Right lobe of liver (tissue), 6 donors: ENCODE results near the gene SETBP1. TPM values are rescaled to one million over a fixed set of nuclear protein-coding genes. Genes with fewer than 3 reads are reported as not detected.
A peak's percentile ranks its signal among the peaks of the same experiment; 100 is the strongest.

Experiments
- ATAC-seq, 4 donors: fragments of 200-7000 bp; cut with Tn5 transposase; one replicate each; pipeline ENCODE4 v1.9.1; 2020; ENCODE audit warnings: mild to moderate bottlenecking in 4 of 4, moderate library complexity in 4 of 4
- DNase-seq, 3 donors: peaks; one replicate each; pipeline ENCODE4 v3.0.0-alpha.2; 2020
- H3K27ac ChIP-seq, 3 donors: fragments of 200-600 bp; one replicate each; pipeline ENCODE4 v1.8.0; 2022
- H3K27me3 ChIP-seq, 2 donors: fragments of 200-600 bp; one replicate each; pipeline ENCODE4 v1.8.0; 2022
- H3K36me3 ChIP-seq, 4 donors: fragments of 200-600 bp; sonication (generic) in 1 of 4; one replicate each; pipeline versions ENCODE4 v1.5.1 to v1.8.0; 2017 to 2022; ENCODE audit warnings: control low read depth in 1 of 4
- H3K4me1 ChIP-seq, 4 donors: fragments of 200-600 bp; sonication (generic) in 1 of 4; one replicate each; pipeline versions ENCODE4 v1.5.1 to v1.8.0; 2017 to 2022; ENCODE audit warnings: control low read depth in 1 of 4
- H3K4me3 ChIP-seq, 3 donors: fragments of 200-600 bp; one replicate each; pipeline ENCODE4 v1.8.0; 2022
- H3K9me3 ChIP-seq, 4 donors: fragments of 200-600 bp; sonication (generic) in 1 of 4; one replicate each; pipeline versions ENCODE4 v1.5.1 to v1.8.0; 2017 to 2022; ENCODE audit warnings: control low read depth in 1 of 4
- CTCF ChIP-seq, 4 donors: fragments of 200-600 bp in 3 of 4; fragments of 450-650 bp in 1 of 4; IDR thresholded peaks; one replicate each; pipeline versions ENCODE4 v1.5.1 to v1.8.0; 2016 to 2022; ENCODE audit warnings: antibody characterized with exemption in 4 of 4, mild to moderate bottlenecking in 2 of 4
- POLR2A ChIP-seq: fragments of 450-650 bp; IDR thresholded peaks from one replicate; pipeline ENCODE4 v1.6.1; 2017; ENCODE audit warnings: antibody characterized with exemption, mild to moderate bottlenecking
- WGBS: methylation state at CpG from one replicate; pipeline ENCODE4 v1.1.6; 2018; ENCODE audit warnings: low coverage, low lambda C conversion rate; ENCODE audit not compliant: insufficient coverage; ENCODE audit errors: missing lambda C conversion rate; 5-methylcytosine and 5-hydroxymethylcytosine counted together
- intact Hi-C, 2 donors: fragments of 100-400 bp; cut with DNase I; formaldehyde crosslinking; loops; one replicate each; pipeline versions ENCODE4 v1.11.2 to v1.14.1; 2022
- total RNA-seq, 6 experiments: library from RNA; depleted of rRNA in 2 of 6; stranded (reverse); fragments of >200 nt in 2 of 6; fragmentation: NEBNext Ultra II Directional in 3 of 6; extraction: Animal tissue kit (Norgen Biotek cat#: 25700) in 3 of 6; gene quantifications; one replicate each; pipeline versions ENCODE4 v1.1.0 to v1.2.4, GENCODE V29; 2016 to 2023
- donor health status: DM: no; HTN: yes; CAD: no.
- donor health status: DM: no; HTN: no; CAD: no.
- donor health status: DM: no; HTN: no; CAD: no.
- donor health status: DM: no; HTN: yes; CAD: no.
- donor health status: DM: no; HTN: yes; CAD: no.

Gene SETBP1
- total RNA-seq, 6 experiments from 2014 or later: 14.3 to 29.1 (median 16.6) TPM

- Histone ChIP-seq H3K9me3 (no peaks in the 10 kb centered on the region), H3K36me3 (no peaks in the 10 kb centered on the region), H3K4me1 (peaks cover 0 to 36% (median 3%) of the 10 kb centered on the region in 4 donors), H3K4me3 (no peak overlapping the region), H3K27me3 (no peaks in the 10 kb centered on the region), H3K27ac (no peak overlapping the region)
- ATAC-seq (no peak), DNase-seq (no peak)
- TF ChIP-seq CTCF (IDR thresholded peaks at IDR 0.05): no peak
- TF ChIP-seq POLR2A: no peak
- intact Hi-C loops: no loop called here
- WGBS: 91% methylated on average over 4 of the region's 5 CpGs
Observed at GRCh38 chr18:44740000-44740399, 59.3 kb downstream of the SETBP1 start.

DNA sequence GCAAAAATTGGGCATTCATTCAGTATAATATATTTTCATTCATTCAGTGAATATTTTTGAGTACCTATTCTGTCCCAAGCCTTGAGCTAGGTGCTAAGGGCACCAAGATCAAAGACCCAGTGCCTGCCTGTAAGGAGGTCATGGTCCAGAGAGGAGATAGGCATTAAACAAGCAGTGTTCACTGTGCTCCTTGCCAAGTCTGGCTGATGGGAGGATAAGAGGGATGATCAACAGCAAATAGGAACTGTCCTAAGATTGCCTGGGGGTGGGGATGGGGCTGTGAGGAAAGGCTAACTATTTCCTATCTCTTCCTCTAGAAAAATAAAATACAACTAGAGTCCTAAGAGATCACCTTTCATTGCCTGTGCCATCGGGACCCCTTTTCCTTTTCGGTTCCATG, 60.4 kb downstream of the SETBP1 start:
- TF ChIP-seq CTCF (IDR thresholded peaks at IDR 0.05) (no peak), POLR2A (no peak)
- intact Hi-C loops: no loop called here
- Histone ChIP-seq H3K9me3 (no peaks in the 10 kb centered on the region), H3K36me3 (no peaks in the 10 kb centered on the region), H3K27ac (no peak overlapping the region), H3K4me1 (peaks cover 0 to 35% (median 3%) of the 10 kb centered on the region in 4 donors), H3K27me3 (no peaks in the 10 kb centered on the region), H3K4me3 (no peak overlapping the region)
- ATAC-seq (peak in 3 of 4 donors; percentile 20 to 61 (median 53)), DNase-seq (no peak)
- WGBS: 100% methylated on average over 2 of the region's 2 CpGs

DNA sequence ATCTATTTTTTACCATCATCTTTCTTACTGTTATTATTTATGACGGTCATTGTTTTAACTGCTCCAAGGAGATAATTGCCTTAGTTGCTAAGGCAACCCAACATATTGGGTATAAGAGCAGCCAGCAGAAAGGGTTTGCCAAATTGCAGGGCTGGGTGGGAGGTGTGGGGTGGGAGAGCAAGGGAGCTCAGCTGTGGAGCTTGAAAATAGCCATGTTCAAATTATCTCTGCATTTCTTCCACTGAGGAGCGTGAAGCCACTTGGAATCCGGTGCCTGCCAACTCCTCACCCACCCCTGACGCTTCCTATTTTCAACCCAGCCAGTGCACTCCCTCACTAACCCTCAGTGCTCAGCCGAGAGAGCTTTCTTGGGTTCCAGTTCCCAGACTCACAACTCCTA, 60.8 kb downstream of the SETBP1 start:
- Histone ChIP-seq H3K4me1 (peaks cover 0 to 31% (median 3%) of the 10 kb centered on the region in 4 donors), H3K9me3 (no peaks in the 10 kb centered on the region), H3K27ac (no peak overlapping the region), H3K36me3 (no peaks in the 10 kb centered on the region), H3K4me3 (no peak overlapping the region), H3K27me3 (no peaks in the 10 kb centered on the region)
- ATAC-seq (no peak), DNase-seq (no peak)
- intact Hi-C loops: no loop called here
- 100% methylated on average over 2 of the region's 5 CpGs for WGBS
- TF ChIP-seq POLR2A: no peak
- no peak for TF ChIP-seq CTCF (IDR thresholded peaks at IDR 0.05)

DNA sequence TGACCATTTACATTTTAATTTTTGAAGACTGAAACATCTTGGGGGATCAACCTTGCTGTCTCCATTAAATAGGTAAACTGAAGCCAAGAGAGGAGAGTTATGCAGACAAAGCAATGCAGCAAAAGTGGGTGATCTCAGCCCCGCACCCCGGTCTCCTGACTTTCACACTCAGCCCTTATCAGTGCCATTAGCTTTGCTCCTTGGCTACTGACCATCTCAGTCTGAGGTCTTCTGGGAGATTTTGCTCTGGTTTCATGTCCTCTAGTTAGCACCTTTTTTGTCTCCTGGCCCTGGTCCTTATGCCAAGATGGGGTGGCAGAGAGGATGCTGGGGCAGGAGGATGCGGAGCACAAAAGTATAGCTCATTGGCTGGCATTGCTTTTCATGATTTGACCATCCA, 61.4 kb downstream of the SETBP1 start:
- Histone ChIP-seq H3K4me1 (peaks cover 0 to 25% (median 3%) of the 10 kb centered on the region in 4 donors), H3K36me3 (no peaks in the 10 kb centered on the region), H3K27me3 (no peaks in the 10 kb centered on the region), H3K4me3 (no peak overlapping the region), H3K27ac (no peak overlapping the region), H3K9me3 (no peaks in the 10 kb centered on the region)
- WGBS: 97% methylated on average over 3 of the region's 3 CpGs
- intact Hi-C loops: no loop called here
- no peak for TF ChIP-seq CTCF (IDR thresholded peaks at IDR 0.05)
- no peak for ATAC-seq
- DNase-seq: no peak
